Measurements from ENCODE around the gene MAGIX.

The MAGIX gene

GRCh38 chrX:49212861-49213260 lies 50.3 kb downstream of the MAGIX start:
- TF ChIP-seq GATA1 (IDR thresholded peaks at IDR 0.05; ENCODE audit: low read depth, low read length) (no peak), POLR2A (IDR thresholded peaks at IDR 0.05; ENCODE audit: low read length) (no peak)

GRCh38 chrX:49214416-49214815 lies 51.9 kb downstream of the MAGIX start:
- DNase-seq: no peak
- TF ChIP-seq GATA1 (IDR thresholded peaks at IDR 0.05; ENCODE audit: low read depth, low read length) (no peak), POLR2A (IDR thresholded peaks at IDR 0.05; ENCODE audit: low read length) (no peak)

More at GRCh38 chrX:49212861-49213260, 50.3 kb downstream of the MAGIX start:
- DNase-seq: no peak

GRCh38 chrX:49214996-49215526 lies 52.5 kb downstream of the MAGIX start:
- no peak for DNase-seq
- TF ChIP-seq POLR2A (IDR thresholded peaks at IDR 0.05; ENCODE audit: low read length): no peak
- no peak for TF ChIP-seq GATA1 (IDR thresholded peaks at IDR 0.05; ENCODE audit: low read depth, low read length)

Measured in erythroblast (primary cell).